NCI-H82 treated with DMSO at 0.1 percent for 48 hours (cell line): ENCODE measurements around the gene DNAAF8.
A peak's percentile ranks its signal among the peaks of the same experiment; 100 is the strongest.
"Not testable (repeated sequence)": the region's sequence is repeated elsewhere in the genome, so short reads cannot be mapped to it uniquely, and the experiment has no call there.

Experiments used
- DNase-seq: peaks from one replicate; lab custom pipeline; 2025; ENCODE audit not compliant: unreplicated experiment; lab: John Stamatoyannopoulos, UW

DNAAF8 gene

GRCh38 chr16:4780235-4780634, 45.9 kb downstream of the DNAAF8 start:
- DNase-seq: no peak

- no peak for DNase-seq
Observed at GRCh38 chr16:4783251-4783950, 49.1 kb downstream of the DNAAF8 start.

- DNase-seq: no peak
Observed at GRCh38 chr16:4783951-4784336, 49.6 kb downstream of the DNAAF8 start.

- not testable (repeated sequence) for DNase-seq
Observed at GRCh38 chr16:4784444-4784987, 50.2 kb downstream of the DNAAF8 start.

- DNase-seq: no peak
Observed at GRCh38 chr16:4785758-4786433, 51.6 kb downstream of the DNAAF8 start.

GRCh38 chr16:4787068-4787467, 52.7 kb downstream of the DNAAF8 start:
- DNase-seq: no peak

- DNase-seq: peak; percentile 99
Observed at GRCh38 chr16:4787627-4788482, 53.5 kb downstream of the DNAAF8 start, which contains the start of gene SEPTIN12. Gene SEPTIN12, minus strand, starts transcription at chr16:4788345. Its CDS starts 700 bp downstream, at chr16:4787645.

GRCh38 chr16:4788489-4788889, 54.2 kb downstream of the DNAAF8 start:
- DNase-seq: peak; percentile 67

GRCh38 chr16:4788910-4789309, 54.6 kb downstream of the DNAAF8 start:
- no peak for DNase-seq

- DNase-seq: peak; percentile 29
Observed at GRCh38 chr16:4790261-4790660, 55.9 kb downstream of the DNAAF8 start.

GRCh38 chr16:4790871-4791270, 56.5 kb downstream of the DNAAF8 start:
- no peak for DNase-seq

GRCh38 chr16:4792951-4793513, 58.7 kb downstream of the DNAAF8 start:
- DNase-seq: peak; percentile 17

GRCh38 chr16:4795181-4795827, 61.0 kb downstream of the DNAAF8 start, which contains the start of gene SMIM22:
Gene SMIM22, plus strand, starts transcription at chr16:4795369. Its CDS starts 366 bp downstream, at chr16:4795735.
- DNase-seq: no peak

- no peak for DNase-seq
Observed at GRCh38 chr16:4795828-4796572, 61.7 kb downstream of the DNAAF8 start.

GRCh38 chr16:4796982-4797804, 62.9 kb downstream of the DNAAF8 start:
- DNase-seq: no peak

GRCh38 chr16:4797805-4798252, 63.5 kb downstream of the DNAAF8 start:
- DNase-seq: no peak

GRCh38 chr16:4798456-4798855, 64.1 kb downstream of the DNAAF8 start:
- DNase-seq: no peak
